G401 (cell line): ENCODE data around the gene GPR17. TPM values are rescaled to one million over a fixed set of nuclear protein-coding genes. Genes with fewer than 3 reads are reported as not detected.

Experiments
- DNase-seq: peaks from one replicate; pipeline ENCODE4 v3.0.0-alpha.2; 2015; ENCODE audit warnings: low spot score
- in situ Hi-C: cut with HindIII; loops from 2 replicates; pipeline ENCODE4 v1.10.0; 2016; ENCODE audit warnings: low sequenced_read_pairs, mixed read lengths
- total RNA-seq: library from RNA; depleted of rRNA; stranded (reverse); fragments of >200 nt; shearing (Covaris generic); gene quantifications from 2 replicates; pipeline ENCODE4 v1.2.3, GENCODE V29; 2014

The GPR17 gene
- total RNA-seq, 1 experiment from 2014 or later, result not detected

GRCh38 chr2:127638361-127639110 is 7.4 kb upstream of the GPR17 start:
- no peak for DNase-seq
- in situ Hi-C loops, result no loop called here

- in situ Hi-C loops, result no loop called here
- no peak for DNase-seq
These were observed 6.9 kb upstream of the GPR17 start for GRCh38 chr2:127639111-127639474.

GRCh38 chr2:127640082-127641072 is 5.6 kb upstream of the GPR17 start:
- DNase-seq, result no peak
- in situ Hi-C loops, result no loop called here

- in situ Hi-C loops, result no loop called here
- no peak for DNase-seq
These were observed 4.8 kb upstream of the GPR17 start for GRCh38 chr2:127641133-127641532.

GRCh38 chr2:127641846-127642507 is 4.0 kb upstream of the GPR17 start:
- DNase-seq, result no peak
- in situ Hi-C loops, result no loop called here

- in situ Hi-C loops, result no loop called here
- DNase-seq, result no peak
These were observed 3.1 kb upstream of the GPR17 start for GRCh38 chr2:127642706-127643438.

GRCh38 chr2:127643439-127644065 is 2.4 kb upstream of the GPR17 start:
- in situ Hi-C loops, result no loop called here
- no peak for DNase-seq

GRCh38 chr2:127644066-127645025 is 1.6 kb upstream of the GPR17 start:
- in situ Hi-C loops, result no loop called here
- DNase-seq, result no peak

- in situ Hi-C loops, result no loop called here
- DNase-seq, result no peak
These were observed 943 bp upstream of the GPR17 start for GRCh38 chr2:127645026-127645394.

GRCh38 chr2:127646487-127647241 is 711 bp downstream of the GPR17 start:
- no peak for DNase-seq
- in situ Hi-C loops, result no loop called here

- in situ Hi-C loops, result no loop called here
- no peak for DNase-seq
These were observed 1.6 kb downstream of the GPR17 start for GRCh38 chr2:127647242-127648190.

- no peak for DNase-seq
- in situ Hi-C loops, result no loop called here
These were observed 2.4 kb downstream of the GPR17 start for GRCh38 chr2:127648321-127648720.

GRCh38 chr2:127649100-127649611 is 3.2 kb downstream of the GPR17 start:
- in situ Hi-C loops, result no loop called here
- no peak for DNase-seq

GRCh38 chr2:127649684-127650040 is 3.7 kb downstream of the GPR17 start:
- in situ Hi-C loops, result no loop called here
- peak; percentile 51 for DNase-seq

GRCh38 chr2:127650041-127650784 is 4.3 kb downstream of the GPR17 start:
- in situ Hi-C loops, result no loop called here
- DNase-seq, result no peak
